Stimulated activated CD4-positive, alpha-beta T cell treated with anti-CD3 and anti-CD28 coated beads, Interleukin-12 subunit alpha, Interleukin-12 subunit beta, amount 100 ng/mL, for 4 hours (primary cell): Measurements from ENCODE around the gene TRAF2.
"Not testable (repeated sequence)": the region's sequence is repeated elsewhere in the genome, so short reads cannot be mapped to it uniquely, and the experiment has no call there.

Experiments
- DNase-seq: peaks from one replicate; pipeline ENCODE4 v3.0.0-alpha.2; 2020

Gene TRAF2

GRCh38 chr9:136885950-136886578 lies at the start of gene TRAF2:
Gene TRAF2, plus strand, starts transcription at chr9:136886516. Its CDS starts 12,225 bp downstream, at chr9:136898741.
- peak; percentile 97 for DNase-seq

- no peak for DNase-seq
Measured at GRCh38 chr9:136837146-136837855, 49.0 kb upstream of the TRAF2 start.

GRCh38 chr9:136837856-136838277 lies 48.4 kb upstream of the TRAF2 start:
- DNase-seq: not testable (repeated sequence)

GRCh38 chr9:136838314-136839228 lies 47.7 kb upstream of the TRAF2 start:
- no peak for DNase-seq

- no peak for DNase-seq
Measured at GRCh38 chr9:136839229-136840139, 46.8 kb upstream of the TRAF2 start.

GRCh38 chr9:136840140-136840876 lies 46.0 kb upstream of the TRAF2 start:
- no peak for DNase-seq

- DNase-seq: no peak
Measured at GRCh38 chr9:136840877-136841645, 45.3 kb upstream of the TRAF2 start.

GRCh38 chr9:136841646-136842379 lies 44.5 kb upstream of the TRAF2 start:
- DNase-seq: not testable (repeated sequence)

GRCh38 chr9:136842380-136842948 lies 43.9 kb upstream of the TRAF2 start, which contains the start of gene AJM1:
Gene AJM1, plus strand, starts transcription at chr9:136842478. Its CDS starts 1,937 bp downstream, at chr9:136844415.
- DNase-seq: peak; percentile 76

GRCh38 chr9:136843159-136843800 lies 43.0 kb upstream of the TRAF2 start:
- not testable (repeated sequence) for DNase-seq

GRCh38 chr9:136843801-136844740 lies 42.2 kb upstream of the TRAF2 start:
- peak; percentile 65 for DNase-seq

GRCh38 chr9:136844761-136845464 lies 41.4 kb upstream of the TRAF2 start:
- no peak for DNase-seq

- no peak for DNase-seq
Measured at GRCh38 chr9:136845465-136846260, 40.7 kb upstream of the TRAF2 start.

GRCh38 chr9:136846376-136847087 lies 39.8 kb upstream of the TRAF2 start:
- DNase-seq: no peak

- DNase-seq: no peak
Measured at GRCh38 chr9:136847088-136847825, 39.1 kb upstream of the TRAF2 start.
